Ramos (cell line): ENCODE measurements around the gene HAND2.

ENCODE experiments used
- in situ Hi-C: fragments of 300-500 bp; cut with MboI; formaldehyde crosslinking; loops from one replicate; pipeline ENCODE4 v1.14.3; 2022; ENCODE audit warnings: low sequenced_read_pairs; ENCODE audit not compliant: unreplicated experiment

The HAND2 gene

GRCh38 chr4:173529477-173530325 lies at the start of gene HAND2:
Gene HAND2, minus strand, starts transcription at chr4:173530229. Its CDS starts 940 bp downstream, at chr4:173529289.
- in situ Hi-C loops, result no loop called here

GRCh38 chr4:173578956-173579355 lies 48.9 kb upstream of the HAND2 start:
- in situ Hi-C loops, result no loop called here

- in situ Hi-C loops, result no loop called here
Measured at GRCh38 chr4:173577963-173578362, 47.9 kb upstream of the HAND2 start.

- in situ Hi-C loops, result no loop called here
Measured at GRCh38 chr4:173575482-173576152, 45.6 kb upstream of the HAND2 start.

GRCh38 chr4:173573725-173574124 lies 43.7 kb upstream of the HAND2 start:
- in situ Hi-C loops, result no loop called here

GRCh38 chr4:173573286-173573685 lies 43.3 kb upstream of the HAND2 start:
- in situ Hi-C loops, result no loop called here

- in situ Hi-C loops, result no loop called here
Measured at GRCh38 chr4:173572493-173573129, 42.6 kb upstream of the HAND2 start.

GRCh38 chr4:173571620-173572019 lies 41.6 kb upstream of the HAND2 start:
- in situ Hi-C loops, result no loop called here

GRCh38 chr4:173565281-173565680 lies 35.3 kb upstream of the HAND2 start:
- in situ Hi-C loops, result no loop called here

GRCh38 chr4:173564461-173564860 lies 34.4 kb upstream of the HAND2 start:
- in situ Hi-C loops, result no loop called here

GRCh38 chr4:173560896-173561295 lies 30.9 kb upstream of the HAND2 start:
- in situ Hi-C loops, result no loop called here

GRCh38 chr4:173556398-173557131 lies 26.5 kb upstream of the HAND2 start:
- in situ Hi-C loops, result no loop called here

GRCh38 chr4:173547889-173548288 lies 17.9 kb upstream of the HAND2 start:
- in situ Hi-C loops, result no loop called here

GRCh38 chr4:173546776-173547175 lies 16.7 kb upstream of the HAND2 start:
- in situ Hi-C loops, result no loop called here

GRCh38 chr4:173545440-173545839 lies 15.4 kb upstream of the HAND2 start:
- in situ Hi-C loops, result no loop called here

GRCh38 chr4:173543266-173543665 lies 13.2 kb upstream of the HAND2 start:
- in situ Hi-C loops, result no loop called here

- in situ Hi-C loops, result no loop called here
Measured at GRCh38 chr4:173539986-173540385, 10.0 kb upstream of the HAND2 start.

- in situ Hi-C loops, result no loop called here
Measured at GRCh38 chr4:173538909-173539445, 8.9 kb upstream of the HAND2 start.

- in situ Hi-C loops, result no loop called here
Measured at GRCh38 chr4:173538148-173538908, 8.3 kb upstream of the HAND2 start.
